ENCODE results near the gene ZNF180.
"Not testable (repeated sequence)": the region's sequence is repeated elsewhere in the genome, so short reads cannot be mapped to it uniquely, and the experiment has no call there.

The ZNF180 gene

GRCh38 chr19:44499962-44500949 is at the start of gene ZNF180:
Gene ZNF180 (minus strand): TSS chr19:44500522. CDS start chr19:44497334, 3,188 bp downstream.
- DNase-seq (ENCODE audit: low read depth), result peak; percentile 94

GRCh38 chr19:44549507-44549906 is 49.2 kb upstream of the ZNF180 start:
- no peak for DNase-seq (ENCODE audit: low read depth)

GRCh38 chr19:44548736-44549135 is 48.4 kb upstream of the ZNF180 start:
- DNase-seq (ENCODE audit: low read depth), result no peak

GRCh38 chr19:44544031-44544430 is 43.7 kb upstream of the ZNF180 start:
- no peak for DNase-seq (ENCODE audit: low read depth)

- no peak for DNase-seq (ENCODE audit: low read depth)
Observed at GRCh38 chr19:44542671-44543070, 42.3 kb upstream of the ZNF180 start.

- DNase-seq (ENCODE audit: low read depth), result no peak
Observed at GRCh38 chr19:44540736-44541135, 40.4 kb upstream of the ZNF180 start.

GRCh38 chr19:44539991-44540390 is 39.7 kb upstream of the ZNF180 start:
- no peak for DNase-seq (ENCODE audit: low read depth)

- DNase-seq (ENCODE audit: low read depth), result no peak
Observed at GRCh38 chr19:44539236-44539826, 39.0 kb upstream of the ZNF180 start.

GRCh38 chr19:44535361-44535760 is 35.0 kb upstream of the ZNF180 start:
- DNase-seq (ENCODE audit: low read depth), result not testable (repeated sequence)

GRCh38 chr19:44532819-44533218 is 32.5 kb upstream of the ZNF180 start:
- no peak for DNase-seq (ENCODE audit: low read depth)

GRCh38 chr19:44530777-44531176 is 30.5 kb upstream of the ZNF180 start:
- no peak for DNase-seq (ENCODE audit: low read depth)

- no peak for DNase-seq (ENCODE audit: low read depth)
Observed at GRCh38 chr19:44529536-44529935, 29.2 kb upstream of the ZNF180 start, which contains the start of gene CEACAM20. Gene CEACAM20 (minus strand): TSS chr19:44529675. CDS start chr19:44529509, 166 bp downstream.

GRCh38 chr19:44527554-44527953 is 27.2 kb upstream of the ZNF180 start:
- no peak for DNase-seq (ENCODE audit: low read depth)

GRCh38 chr19:44525721-44526430 is 25.6 kb upstream of the ZNF180 start:
- no peak for DNase-seq (ENCODE audit: low read depth)

- no peak for DNase-seq (ENCODE audit: low read depth)
Observed at GRCh38 chr19:44521370-44521769, 21.0 kb upstream of the ZNF180 start.

- no peak for DNase-seq (ENCODE audit: low read depth)
Observed at GRCh38 chr19:44517146-44517545, 16.8 kb upstream of the ZNF180 start.

GRCh38 chr19:44515907-44516306 is 15.6 kb upstream of the ZNF180 start:
- DNase-seq (ENCODE audit: low read depth), result no peak

- no peak for DNase-seq (ENCODE audit: low read depth)
Observed at GRCh38 chr19:44515031-44515430, 14.7 kb upstream of the ZNF180 start.

- DNase-seq (ENCODE audit: low read depth), result no peak
Observed at GRCh38 chr19:44512326-44513298, 12.3 kb upstream of the ZNF180 start.

- no peak for DNase-seq (ENCODE audit: low read depth)
Observed at GRCh38 chr19:44509478-44509877, 9.2 kb upstream of the ZNF180 start.

GRCh38 chr19:44499559-44499958 is 763 bp downstream of the ZNF180 start:
- no peak for DNase-seq (ENCODE audit: low read depth)
